ENCODE measurements around the gene NCKAP5L. TPM values are rescaled to one million over a fixed set of nuclear protein-coding genes. Genes with fewer than 3 reads are reported as not detected.

Gene NCKAP5L
- total and polyA plus RNA-seq, 2 of the 8 experiments (the other 6 are each of a cell fraction or from before 2014, with no cell fraction given): 9.4 to 27.9 TPM

- TF ChIP-seq, protein P1, sequence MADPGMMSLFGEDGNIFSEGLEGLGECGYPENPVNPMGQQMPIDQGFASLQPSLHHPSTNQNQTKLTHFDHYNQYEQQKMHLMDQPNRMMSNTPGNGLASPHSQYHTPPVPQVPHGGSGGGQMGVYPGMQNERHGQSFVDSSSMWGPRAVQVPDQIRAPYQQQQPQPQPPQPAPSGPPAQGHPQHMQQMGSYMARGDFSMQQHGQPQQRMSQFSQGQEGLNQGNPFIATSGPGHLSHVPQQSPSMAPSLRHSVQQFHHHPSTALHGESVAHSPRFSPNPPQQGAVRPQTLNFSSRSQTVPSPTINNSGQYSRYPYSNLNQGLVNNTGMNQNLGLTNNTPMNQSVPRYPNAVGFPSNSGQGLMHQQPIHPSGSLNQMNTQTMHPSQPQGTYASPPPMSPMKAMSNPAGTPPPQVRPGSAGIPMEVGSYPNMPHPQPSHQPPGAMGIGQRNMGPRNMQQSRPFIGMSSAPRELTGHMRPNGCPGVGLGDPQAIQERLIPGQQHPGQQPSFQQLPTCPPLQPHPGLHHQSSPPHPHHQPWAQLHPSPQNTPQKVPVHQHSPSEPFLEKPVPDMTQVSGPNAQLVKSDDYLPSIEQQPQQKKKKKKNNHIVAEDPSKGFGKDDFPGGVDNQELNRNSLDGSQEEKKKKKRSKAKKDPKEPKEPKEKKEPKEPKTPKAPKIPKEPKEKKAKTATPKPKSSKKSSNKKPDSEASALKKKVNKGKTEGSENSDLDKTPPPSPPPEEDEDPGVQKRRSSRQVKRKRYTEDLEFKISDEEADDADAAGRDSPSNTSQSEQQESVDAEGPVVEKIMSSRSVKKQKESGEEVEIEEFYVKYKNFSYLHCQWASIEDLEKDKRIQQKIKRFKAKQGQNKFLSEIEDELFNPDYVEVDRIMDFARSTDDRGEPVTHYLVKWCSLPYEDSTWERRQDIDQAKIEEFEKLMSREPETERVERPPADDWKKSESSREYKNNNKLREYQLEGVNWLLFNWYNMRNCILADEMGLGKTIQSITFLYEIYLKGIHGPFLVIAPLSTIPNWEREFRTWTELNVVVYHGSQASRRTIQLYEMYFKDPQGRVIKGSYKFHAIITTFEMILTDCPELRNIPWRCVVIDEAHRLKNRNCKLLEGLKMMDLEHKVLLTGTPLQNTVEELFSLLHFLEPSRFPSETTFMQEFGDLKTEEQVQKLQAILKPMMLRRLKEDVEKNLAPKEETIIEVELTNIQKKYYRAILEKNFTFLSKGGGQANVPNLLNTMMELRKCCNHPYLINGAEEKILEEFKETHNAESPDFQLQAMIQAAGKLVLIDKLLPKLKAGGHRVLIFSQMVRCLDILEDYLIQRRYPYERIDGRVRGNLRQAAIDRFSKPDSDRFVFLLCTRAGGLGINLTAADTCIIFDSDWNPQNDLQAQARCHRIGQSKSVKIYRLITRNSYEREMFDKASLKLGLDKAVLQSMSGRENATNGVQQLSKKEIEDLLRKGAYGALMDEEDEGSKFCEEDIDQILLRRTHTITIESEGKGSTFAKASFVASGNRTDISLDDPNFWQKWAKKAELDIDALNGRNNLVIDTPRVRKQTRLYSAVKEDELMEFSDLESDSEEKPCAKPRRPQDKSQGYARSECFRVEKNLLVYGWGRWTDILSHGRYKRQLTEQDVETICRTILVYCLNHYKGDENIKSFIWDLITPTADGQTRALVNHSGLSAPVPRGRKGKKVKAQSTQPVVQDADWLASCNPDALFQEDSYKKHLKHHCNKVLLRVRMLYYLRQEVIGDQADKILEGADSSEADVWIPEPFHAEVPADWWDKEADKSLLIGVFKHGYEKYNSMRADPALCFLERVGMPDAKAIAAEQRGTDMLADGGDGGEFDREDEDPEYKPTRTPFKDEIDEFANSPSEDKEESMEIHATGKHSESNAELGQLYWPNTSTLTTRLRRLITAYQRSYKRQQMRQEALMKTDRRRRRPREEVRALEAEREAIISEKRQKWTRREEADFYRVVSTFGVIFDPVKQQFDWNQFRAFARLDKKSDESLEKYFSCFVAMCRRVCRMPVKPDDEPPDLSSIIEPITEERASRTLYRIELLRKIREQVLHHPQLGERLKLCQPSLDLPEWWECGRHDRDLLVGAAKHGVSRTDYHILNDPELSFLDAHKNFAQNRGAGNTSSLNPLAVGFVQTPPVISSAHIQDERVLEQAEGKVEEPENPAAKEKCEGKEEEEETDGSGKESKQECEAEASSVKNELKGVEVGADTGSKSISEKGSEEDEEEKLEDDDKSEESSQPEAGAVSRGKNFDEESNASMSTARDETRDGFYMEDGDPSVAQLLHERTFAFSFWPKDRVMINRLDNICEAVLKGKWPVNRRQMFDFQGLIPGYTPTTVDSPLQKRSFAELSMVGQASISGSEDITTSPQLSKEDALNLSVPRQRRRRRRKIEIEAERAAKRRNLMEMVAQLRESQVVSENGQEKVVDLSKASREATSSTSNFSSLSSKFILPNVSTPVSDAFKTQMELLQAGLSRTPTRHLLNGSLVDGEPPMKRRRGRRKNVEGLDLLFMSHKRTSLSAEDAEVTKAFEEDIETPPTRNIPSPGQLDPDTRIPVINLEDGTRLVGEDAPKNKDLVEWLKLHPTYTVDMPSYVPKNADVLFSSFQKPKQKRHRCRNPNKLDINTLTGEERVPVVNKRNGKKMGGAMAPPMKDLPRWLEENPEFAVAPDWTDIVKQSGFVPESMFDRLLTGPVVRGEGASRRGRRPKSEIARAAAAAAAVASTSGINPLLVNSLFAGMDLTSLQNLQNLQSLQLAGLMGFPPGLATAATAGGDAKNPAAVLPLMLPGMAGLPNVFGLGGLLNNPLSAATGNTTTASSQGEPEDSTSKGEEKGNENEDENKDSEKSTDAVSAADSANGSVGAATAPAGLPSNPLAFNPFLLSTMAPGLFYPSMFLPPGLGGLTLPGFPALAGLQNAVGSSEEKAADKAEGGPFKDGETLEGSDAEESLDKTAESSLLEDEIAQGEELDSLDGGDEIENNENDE (IDR thresholded peaks at IDR 0.05; ENCODE audit: insufficient replicate concordance, low read length): no peak
- TF ChIP-seq SP1 (IDR thresholded peaks at IDR 0.05; ENCODE audit: low read depth, low read length): no peak
- TF ChIP-seq TAF7 (optimal IDR thresholded peaks at IDR 0.05; ENCODE audit: borderline replicate concordance, low read depth, low read length): no peak
- TF ChIP-seq JUN (IDR thresholded peaks at IDR 0.05; ENCODE audit: low read depth, low read length): no peak
- TF ChIP-seq KDM5A (IDR thresholded peaks at IDR 0.05; ENCODE audit: low read length): no peak
- no peak for TF ChIP-seq HDAC2 (IDR thresholded peaks at IDR 0.05; ENCODE audit: borderline replicate concordance in 1 of 2, low read depth in 2 of 2, low read length in 2 of 2)
- TF ChIP-seq HDAC6 (IDR thresholded peaks at IDR 0.05; ENCODE audit: low read depth, low read length): no peak
- TF ChIP-seq SP2 (IDR thresholded peaks at IDR 0.05; ENCODE audit: low read length): no peak
Measured at GRCh38 chr12:49809906-49810389, 18.3 kb downstream of the NCKAP5L start (continued).

Measured in H1 (cell line).